GM19240 (cell line): ENCODE measurements around the gene APOA1.
A peak's percentile ranks its signal among the peaks of the same experiment; 100 is the strongest.

Source experiments
- DNase-seq: peaks from one replicate; pipeline ENCODE4 v3.0.0; 2011; ENCODE audit warnings: low spot score; ENCODE audit not compliant: insufficient read length

Gene APOA1

GRCh38 chr11:116859175-116859574 is 21.8 kb upstream of the APOA1 start:
- no peak for DNase-seq

GRCh38 chr11:116857936-116858335 is 20.5 kb upstream of the APOA1 start:
- no peak for DNase-seq

GRCh38 chr11:116857316-116857715 is 19.9 kb upstream of the APOA1 start:
- DNase-seq: no peak

GRCh38 chr11:116856423-116856822 is 19.0 kb upstream of the APOA1 start:
- no peak for DNase-seq

GRCh38 chr11:116855413-116855812 is 18.0 kb upstream of the APOA1 start:
- no peak for DNase-seq

GRCh38 chr11:116853461-116854073 is 16.1 kb upstream of the APOA1 start:
- peak; percentile 80 for DNase-seq

GRCh38 chr11:116852261-116853031 is 15.0 kb upstream of the APOA1 start:
- DNase-seq: no peak

- no peak for DNase-seq
Measured at GRCh38 chr11:116851626-116852025, 14.2 kb upstream of the APOA1 start.

GRCh38 chr11:116849486-116849885 is 12.1 kb upstream of the APOA1 start:
- DNase-seq: no peak

GRCh38 chr11:116849060-116849459 is 11.6 kb upstream of the APOA1 start:
- DNase-seq: no peak

GRCh38 chr11:116847612-116848011 is 10.2 kb upstream of the APOA1 start:
- DNase-seq: no peak

GRCh38 chr11:116844722-116845121 is 7.3 kb upstream of the APOA1 start:
- DNase-seq: no peak

GRCh38 chr11:116843661-116844060 is 6.2 kb upstream of the APOA1 start:
- no peak for DNase-seq

- no peak for DNase-seq
Measured at GRCh38 chr11:116842909-116843308, 5.5 kb upstream of the APOA1 start.

- DNase-seq: no peak
Measured at GRCh38 chr11:116842117-116842516, 4.7 kb upstream of the APOA1 start.

- no peak for DNase-seq
Measured at GRCh38 chr11:116840746-116841296, 3.4 kb upstream of the APOA1 start.

- no peak for DNase-seq
Measured at GRCh38 chr11:116840224-116840745, 2.9 kb upstream of the APOA1 start.

GRCh38 chr11:116838321-116839084 is 1.1 kb upstream of the APOA1 start:
- no peak for DNase-seq

- no peak for DNase-seq
Measured at GRCh38 chr11:116836632-116836991, 810 bp downstream of the APOA1 start.

GRCh38 chr11:116835791-116836631 is 1.4 kb downstream of the APOA1 start:
- peak; percentile 72 for DNase-seq
